ENCODE measurements around the gene SDHB. TPM values are rescaled to one million over a fixed set of nuclear protein-coding genes. Genes with fewer than 3 reads are reported as not detected.

SDHB gene
- total RNA-seq, 1 donor from 2014 or later = 69.0 TPM

DNA sequence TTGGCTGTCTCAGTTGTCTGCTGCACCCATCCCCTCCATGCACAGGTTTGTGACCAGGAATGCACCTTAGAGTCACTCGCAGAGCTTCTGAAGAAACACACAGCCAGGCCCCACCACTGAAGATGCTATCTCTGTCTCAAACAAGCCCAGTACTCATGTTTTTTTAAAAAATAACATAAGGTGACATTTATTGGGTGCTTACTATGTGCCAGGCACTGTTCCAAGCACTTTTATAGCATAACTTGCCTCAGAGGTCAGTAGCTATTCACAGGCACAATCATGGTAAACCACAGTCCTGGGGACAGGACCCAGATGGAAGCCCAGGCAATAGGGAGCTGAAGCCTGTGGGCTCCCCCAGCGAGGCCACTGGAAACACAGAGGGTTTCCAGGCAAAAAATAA is 33.3 kb downstream of the SDHB start:
- DNase-seq (ENCODE audit: extremely low spot score, unreplicated experiment) = no peak

DNA sequence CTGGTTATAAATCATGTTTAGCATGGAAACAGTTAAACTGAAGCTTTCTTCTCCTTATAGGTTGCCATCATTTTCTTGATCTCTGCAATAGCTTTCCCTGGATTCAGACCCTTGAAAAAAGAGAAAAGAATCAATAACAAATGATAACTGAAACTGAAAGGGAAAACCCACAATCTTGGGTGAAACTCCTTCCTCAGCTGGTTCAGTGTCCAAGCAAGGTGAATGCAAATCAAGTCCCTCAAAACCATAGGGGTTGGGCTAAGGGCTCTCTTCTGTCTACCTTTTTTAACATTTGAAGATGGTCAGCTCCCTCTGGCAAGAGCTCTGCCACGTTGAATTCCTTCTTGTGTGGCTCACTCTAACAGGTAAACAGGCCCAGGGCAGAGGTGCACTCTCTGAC is 35.0 kb downstream of the SDHB start:
- H3K36me3 Mint-ChIP-seq (ENCODE audit: unreplicated experiment) = peaks cover 45% of the 10 kb centered on the region
- TF ChIP-seq, protein P1, sequence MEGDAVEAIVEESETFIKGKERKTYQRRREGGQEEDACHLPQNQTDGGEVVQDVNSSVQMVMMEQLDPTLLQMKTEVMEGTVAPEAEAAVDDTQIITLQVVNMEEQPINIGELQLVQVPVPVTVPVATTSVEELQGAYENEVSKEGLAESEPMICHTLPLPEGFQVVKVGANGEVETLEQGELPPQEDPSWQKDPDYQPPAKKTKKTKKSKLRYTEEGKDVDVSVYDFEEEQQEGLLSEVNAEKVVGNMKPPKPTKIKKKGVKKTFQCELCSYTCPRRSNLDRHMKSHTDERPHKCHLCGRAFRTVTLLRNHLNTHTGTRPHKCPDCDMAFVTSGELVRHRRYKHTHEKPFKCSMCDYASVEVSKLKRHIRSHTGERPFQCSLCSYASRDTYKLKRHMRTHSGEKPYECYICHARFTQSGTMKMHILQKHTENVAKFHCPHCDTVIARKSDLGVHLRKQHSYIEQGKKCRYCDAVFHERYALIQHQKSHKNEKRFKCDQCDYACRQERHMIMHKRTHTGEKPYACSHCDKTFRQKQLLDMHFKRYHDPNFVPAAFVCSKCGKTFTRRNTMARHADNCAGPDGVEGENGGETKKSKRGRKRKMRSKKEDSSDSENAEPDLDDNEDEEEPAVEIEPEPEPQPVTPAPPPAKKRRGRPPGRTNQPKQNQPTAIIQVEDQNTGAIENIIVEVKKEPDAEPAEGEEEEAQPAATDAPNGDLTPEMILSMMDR (IDR thresholded peaks at IDR 0.05) = no peak
- DNase-seq (ENCODE audit: extremely low spot score, unreplicated experiment) = no peak
- H3K4me3 Mint-ChIP-seq (ENCODE audit: unreplicated experiment) = no peak overlapping the region
- no peak overlapping the region for H3K27ac Mint-ChIP-seq (ENCODE audit: unreplicated experiment)
- H3K27me3 Mint-ChIP-seq (ENCODE audit: unreplicated experiment) = no peaks in the 10 kb centered on the region
- peaks cover 17% of the 10 kb centered on the region for H3K4me1 Mint-ChIP-seq (ENCODE audit: unreplicated experiment)
- H3K9me3 Mint-ChIP-seq (ENCODE audit: unreplicated experiment) = no peaks in the 10 kb centered on the region

More for the DNA sequence above, 33.3 kb downstream of the SDHB start:
- TF ChIP-seq, protein P1 (IDR thresholded peaks at IDR 0.05) = no peak
- no peaks in the 10 kb centered on the region for H3K27me3 Mint-ChIP-seq (ENCODE audit: unreplicated experiment)
- H3K4me3 Mint-ChIP-seq (ENCODE audit: unreplicated experiment) = no peak overlapping the region
- peaks cover 11% of the 10 kb centered on the region for H3K4me1 Mint-ChIP-seq (ENCODE audit: unreplicated experiment)
- H3K9me3 Mint-ChIP-seq (ENCODE audit: unreplicated experiment) = no peaks in the 10 kb centered on the region
- no peak overlapping the region for H3K27ac Mint-ChIP-seq (ENCODE audit: unreplicated experiment)
- peaks cover 57% of the 10 kb centered on the region for H3K36me3 Mint-ChIP-seq (ENCODE audit: unreplicated experiment)

DNA sequence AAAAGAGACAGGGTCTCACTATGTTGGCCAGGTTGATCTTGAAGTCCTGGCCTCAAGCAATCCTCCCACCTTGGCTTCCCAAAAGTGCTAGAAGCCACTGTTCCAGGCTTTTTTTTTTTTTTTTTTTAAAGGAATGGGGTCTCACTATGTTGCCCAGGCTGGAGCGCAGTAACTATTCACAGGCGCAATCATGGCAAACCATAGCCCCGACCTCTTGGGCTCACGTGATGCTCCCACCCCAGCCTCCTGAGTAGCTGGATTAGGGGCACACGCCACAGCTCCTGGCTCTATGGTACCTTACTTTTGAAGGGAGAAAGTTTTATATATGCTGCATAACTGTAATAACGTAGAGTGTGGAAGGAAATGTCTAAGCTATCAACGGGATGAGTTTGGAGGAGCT is 36.4 kb downstream of the SDHB start:
- DNase-seq (ENCODE audit: extremely low spot score, unreplicated experiment) = no peak
- H3K27me3 Mint-ChIP-seq (ENCODE audit: unreplicated experiment) = no peaks in the 10 kb centered on the region
- peaks cover 30% of the 10 kb centered on the region for H3K4me1 Mint-ChIP-seq (ENCODE audit: unreplicated experiment)
- H3K9me3 Mint-ChIP-seq (ENCODE audit: unreplicated experiment) = no peaks in the 10 kb centered on the region
- TF ChIP-seq, protein P1 (IDR thresholded peaks at IDR 0.05) = no peak
- H3K27ac Mint-ChIP-seq (ENCODE audit: unreplicated experiment) = no peak overlapping the region
- H3K36me3 Mint-ChIP-seq (ENCODE audit: unreplicated experiment) = peaks cover 34% of the 10 kb centered on the region
- H3K4me3 Mint-ChIP-seq (ENCODE audit: unreplicated experiment) = no peak overlapping the region

DNA sequence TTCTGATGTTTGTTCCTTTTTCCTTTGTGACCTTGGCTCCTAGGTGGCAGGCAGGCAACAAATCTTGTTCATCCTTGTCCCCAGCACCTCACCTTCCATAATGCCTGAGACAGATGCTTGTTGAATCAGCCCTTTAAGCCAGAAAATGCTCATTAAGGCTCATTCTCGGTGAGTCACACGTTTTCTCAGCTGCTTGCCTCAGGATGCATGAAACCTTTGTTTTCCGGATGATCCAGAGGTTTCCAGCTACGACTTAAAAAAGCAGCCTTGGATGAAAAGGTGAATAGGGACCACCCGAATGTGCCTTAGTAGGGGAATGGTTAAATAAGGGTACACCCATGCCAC is 37.5 kb downstream of the SDHB start:
- no peaks in the 10 kb centered on the region for H3K9me3 Mint-ChIP-seq (ENCODE audit: unreplicated experiment)
- peak overlapping the region; percentile 54 for H3K27ac Mint-ChIP-seq (ENCODE audit: unreplicated experiment)

DNA sequence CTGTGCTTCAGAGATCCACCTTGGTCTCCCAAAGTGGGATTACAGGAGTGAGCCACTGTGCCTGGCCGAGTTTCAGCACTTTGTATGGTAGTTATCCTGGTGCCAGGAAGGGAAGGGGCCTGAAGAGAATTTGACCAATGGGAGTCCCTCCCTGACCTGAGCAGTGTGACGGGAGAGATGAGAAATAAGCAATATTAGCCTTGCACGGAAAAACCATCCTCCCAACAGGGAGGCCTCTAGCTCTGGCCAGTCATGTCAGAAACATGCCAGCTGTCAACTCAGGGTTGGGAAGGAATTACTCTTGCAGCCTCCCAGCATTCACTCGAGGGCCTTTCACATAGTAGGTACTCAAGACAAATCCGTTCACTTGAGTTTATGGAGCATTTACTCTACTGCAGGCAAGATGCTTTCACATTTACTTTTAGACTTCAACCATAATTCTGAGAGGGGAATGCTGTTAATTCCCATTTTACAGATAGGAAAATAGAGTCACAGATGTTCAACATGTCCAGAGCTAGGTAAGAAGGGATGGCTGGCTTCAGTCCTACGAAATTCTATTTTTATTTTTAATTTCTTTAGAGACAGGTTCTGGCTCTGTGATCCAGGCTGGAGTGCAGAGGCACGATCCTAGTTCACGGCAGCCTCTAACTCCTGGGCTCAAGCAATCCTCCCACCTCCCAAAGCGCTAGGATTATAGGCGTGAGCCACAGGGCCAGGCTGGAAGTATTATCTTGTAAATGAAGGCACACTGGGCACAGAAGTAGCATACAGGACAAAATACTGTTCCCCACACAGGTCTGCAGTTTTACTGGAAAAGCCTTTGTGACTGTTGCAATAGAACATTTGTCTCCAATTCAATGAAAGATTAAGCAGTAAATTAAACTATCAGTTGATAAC is 38.9 kb downstream of the SDHB start:
- Mint-ChIP-seq H3K4me3 (ENCODE audit: unreplicated experiment) (no peak overlapping the region), H3K4me1 (ENCODE audit: unreplicated experiment) (peaks cover 48% of the 10 kb centered on the region), H3K9me3 (ENCODE audit: unreplicated experiment) (no peaks in the 10 kb centered on the region), H3K27ac (ENCODE audit: unreplicated experiment) (no peak overlapping the region), H3K27me3 (ENCODE audit: unreplicated experiment) (no peaks in the 10 kb centered on the region), H3K36me3 (ENCODE audit: unreplicated experiment) (peaks cover 18% of the 10 kb centered on the region)
- TF ChIP-seq, protein P1 (IDR thresholded peaks at IDR 0.05) = no peak
- no peak for DNase-seq (ENCODE audit: extremely low spot score, unreplicated experiment)

More for the DNA sequence above, 37.5 kb downstream of the SDHB start:
- TF ChIP-seq, protein P1 (IDR thresholded peaks at IDR 0.05) = no peak
- Mint-ChIP-seq H3K4me1 (ENCODE audit: unreplicated experiment) (peaks cover 36% of the 10 kb centered on the region), H3K36me3 (ENCODE audit: unreplicated experiment) (peaks cover 28% of the 10 kb centered on the region), H3K27me3 (ENCODE audit: unreplicated experiment) (no peaks in the 10 kb centered on the region), H3K4me3 (ENCODE audit: unreplicated experiment) (no peak overlapping the region)
- no peak for DNase-seq (ENCODE audit: extremely low spot score, unreplicated experiment)
